Measurements from ENCODE around the gene TAAR8.
A peak's percentile ranks its signal among the peaks of the same experiment; 100 is the strongest.

Gene TAAR8

GRCh38 chr6:132552372-132552771, at the start of gene TAAR8:
TAAR8 (plus strand) TSS chr6:132552672; CDS start chr6:132552693, 21 bp downstream.
- TF ChIP-seq CTCF (IDR thresholded peaks at IDR 0.05) = no peak
- no peak within 1 kb of the TSS for H3K4me3 ChIP-seq (ENCODE audit: low read depth in 1 of 2, low read length in 1 of 2)
- H3K36me3 ChIP-seq = no peaks in the 10 kb centered on the region
- H3K4me1 ChIP-seq (ENCODE audit: control insufficient read depth in 1 of 2, insufficient read depth in 1 of 2, low read depth in 1 of 2, low read length in 1 of 2) = no peaks in the 10 kb centered on the region
- H3K27ac ChIP-seq = no peak within 1 kb of the TSS
- H3K9me3 ChIP-seq = no peaks in the 10 kb centered on the region
- H3K27me3 ChIP-seq = peaks cover 46% of the 10 kb centered on the region

- peaks cover 13 to 23% of the 10 kb centered on the region in 2 experiments for H3K4me1 ChIP-seq (ENCODE audit: control insufficient read depth in 1 of 2, insufficient read depth in 1 of 2, low read depth in 1 of 2, low read length in 1 of 2)
- H3K27me3 ChIP-seq = no peaks in the 10 kb centered on the region
- H3K27ac ChIP-seq = no peak overlapping the region
- no peaks in the 10 kb centered on the region for H3K9me3 ChIP-seq
- no peak overlapping the region for H3K4me3 ChIP-seq (ENCODE audit: low read depth in 1 of 2, low read length in 1 of 2)
- peaks cover 60% of the 10 kb centered on the region for H3K36me3 ChIP-seq
- no peak for TF ChIP-seq CTCF (IDR thresholded peaks at IDR 0.05)
Observed at GRCh38 chr6:132504757-132505156, 47.7 kb upstream of the TAAR8 start.

- peak overlapping the region; percentile 15 for H3K27ac ChIP-seq
- no peak overlapping the region for H3K4me3 ChIP-seq (ENCODE audit: low read depth in 1 of 2, low read length in 1 of 2)
- H3K4me1 ChIP-seq (ENCODE audit: control insufficient read depth in 1 of 2, insufficient read depth in 1 of 2, low read depth in 1 of 2, low read length in 1 of 2) = peaks cover 13 to 23% of the 10 kb centered on the region in 2 experiments
- no peaks in the 10 kb centered on the region for H3K9me3 ChIP-seq
- no peaks in the 10 kb centered on the region for H3K27me3 ChIP-seq
- no peak for TF ChIP-seq CTCF (IDR thresholded peaks at IDR 0.05)
- peaks cover 60% of the 10 kb centered on the region for H3K36me3 ChIP-seq
Observed at GRCh38 chr6:132505158-132505557, 47.3 kb upstream of the TAAR8 start.

- Histone ChIP-seq H3K27me3 (no peaks in the 10 kb centered on the region), H3K36me3 (peaks cover 49% of the 10 kb centered on the region), H3K4me1 (ENCODE audit: control insufficient read depth in 1 of 2, insufficient read depth in 1 of 2, low read depth in 1 of 2, low read length in 1 of 2) (peaks cover 20 to 30% of the 10 kb centered on the region in 2 experiments), H3K9me3 (no peaks in the 10 kb centered on the region), H3K27ac (no peak overlapping the region), H3K4me3 (ENCODE audit: low read depth in 1 of 2, low read length in 1 of 2) (no peak overlapping the region)
- no peak for TF ChIP-seq CTCF (IDR thresholded peaks at IDR 0.05)
Observed at GRCh38 chr6:132506461-132506860, 46.0 kb upstream of the TAAR8 start.

- Histone ChIP-seq H3K9me3 (no peaks in the 10 kb centered on the region), H3K36me3 (peaks cover 42% of the 10 kb centered on the region), H3K27me3 (no peaks in the 10 kb centered on the region), H3K4me3 (ENCODE audit: low read depth in 1 of 2, low read length in 1 of 2) (no peak overlapping the region), H3K4me1 (ENCODE audit: control insufficient read depth in 1 of 2, insufficient read depth in 1 of 2, low read depth in 1 of 2, low read length in 1 of 2) (peaks cover 27 to 34% of the 10 kb centered on the region in 2 experiments), H3K27ac (no peak overlapping the region)
- TF ChIP-seq CTCF (IDR thresholded peaks at IDR 0.05) = no peak
Observed at GRCh38 chr6:132506869-132507808, 45.3 kb upstream of the TAAR8 start.

Measured in neutrophil (primary cell).